GM19372 (cell line): Measurements from ENCODE around the gene GRIA4.

Experiments
- ATAC-seq: cut with Tn5 transposase; IDR thresholded peaks from one replicate; pipeline ENCODE4 v1.9.1; 2021; ENCODE audit warnings: mild to moderate bottlenecking, low read depth, moderate library complexity; ENCODE audit not compliant: unreplicated experiment

Gene GRIA4

DNA sequence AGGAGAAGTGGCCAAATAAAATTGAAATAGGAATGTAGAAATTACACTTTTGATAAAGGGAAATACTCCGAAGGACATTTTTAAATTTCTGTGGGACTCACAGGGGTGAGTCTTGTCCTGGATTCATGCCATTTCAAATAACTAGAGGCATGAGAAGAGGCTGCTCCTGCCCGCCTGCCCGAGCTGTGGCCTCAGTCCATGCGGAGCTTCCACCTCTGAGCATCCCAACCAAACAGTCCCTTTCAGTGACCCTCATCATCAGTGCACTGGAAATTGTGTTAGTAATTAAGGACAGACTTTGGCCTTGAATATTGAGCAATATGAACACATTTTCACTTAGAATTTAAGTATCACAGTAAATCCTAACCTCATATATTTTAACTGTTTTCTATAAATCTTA, 25.6 kb downstream of the GRIA4 start:
- ATAC-seq = no peak

DNA sequence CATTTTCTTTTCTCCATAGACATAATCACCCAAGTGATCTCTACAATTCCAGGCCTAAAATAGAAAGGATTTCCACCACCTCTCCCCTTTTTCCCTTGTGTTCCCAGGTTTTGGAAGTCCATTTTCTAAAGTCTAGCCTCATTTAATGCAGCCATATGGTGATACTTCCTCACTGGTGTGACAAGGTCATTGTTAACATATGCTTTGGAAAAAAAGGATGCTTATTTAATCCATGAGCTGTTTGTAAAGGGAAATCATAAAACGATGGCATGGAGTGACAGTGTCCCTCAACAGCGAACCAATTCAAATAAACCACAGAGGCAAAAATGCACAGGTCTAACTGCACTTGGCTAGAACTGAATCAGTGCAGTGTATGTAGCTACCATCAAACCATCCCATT, 26.6 kb downstream of the GRIA4 start:
- ATAC-seq = no peak

DNA sequence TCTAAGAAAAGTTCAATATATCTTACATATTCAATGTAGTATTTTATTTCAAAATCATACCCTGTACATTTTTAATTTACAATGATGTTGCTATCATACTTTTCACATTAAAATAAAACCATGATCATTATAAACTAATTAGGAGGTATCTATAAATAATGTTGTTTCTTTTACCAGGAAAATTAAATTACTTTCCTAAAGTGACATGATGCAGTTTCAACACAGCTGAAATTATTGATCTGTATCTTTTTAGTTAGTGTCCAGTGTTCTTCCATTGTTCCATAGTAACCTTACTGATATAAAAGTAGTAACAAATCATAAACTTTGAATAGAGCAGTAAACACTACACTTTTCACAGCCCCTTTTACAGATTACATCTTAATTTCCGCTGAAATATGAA, 29.7 kb downstream of the GRIA4 start:
- ATAC-seq = no peak

DNA sequence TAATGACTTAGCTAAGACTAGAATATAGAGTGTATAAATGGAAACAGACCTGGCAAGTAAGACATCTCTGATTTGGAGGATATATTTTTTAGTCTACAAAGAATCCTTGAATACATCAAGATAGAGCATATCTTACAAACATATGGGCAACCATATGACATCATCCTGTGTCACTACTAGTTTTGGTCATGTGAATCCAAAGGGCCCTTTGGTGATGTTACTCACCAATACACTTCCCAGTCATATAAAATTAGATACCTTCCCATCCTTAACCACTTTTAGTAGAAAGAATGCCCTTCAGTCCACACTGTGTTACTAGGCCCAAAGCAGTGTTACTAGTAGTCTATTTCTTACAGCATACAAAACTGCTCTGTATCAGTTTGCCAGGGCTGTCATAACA, 31.6 kb downstream of the GRIA4 start:
- no peak for ATAC-seq

DNA sequence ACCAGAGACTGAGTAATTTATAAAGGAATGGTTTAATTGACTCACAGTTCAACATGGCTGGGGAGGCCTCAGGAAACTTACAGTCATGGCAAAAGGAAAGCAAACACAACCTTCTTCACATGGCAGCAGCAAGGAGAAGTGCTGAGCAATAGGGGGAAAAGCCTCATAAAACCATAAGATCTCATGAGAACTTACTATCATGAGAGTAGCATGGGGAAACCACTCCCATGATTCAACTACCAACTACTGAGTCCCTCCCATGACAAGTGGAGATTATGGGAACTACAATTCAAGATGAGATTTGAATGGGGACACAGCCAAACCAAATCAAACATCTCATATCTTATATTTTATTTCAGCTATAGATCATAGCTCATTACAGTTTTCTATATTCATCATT, 33.0 kb downstream of the GRIA4 start:
- no peak for ATAC-seq

DNA sequence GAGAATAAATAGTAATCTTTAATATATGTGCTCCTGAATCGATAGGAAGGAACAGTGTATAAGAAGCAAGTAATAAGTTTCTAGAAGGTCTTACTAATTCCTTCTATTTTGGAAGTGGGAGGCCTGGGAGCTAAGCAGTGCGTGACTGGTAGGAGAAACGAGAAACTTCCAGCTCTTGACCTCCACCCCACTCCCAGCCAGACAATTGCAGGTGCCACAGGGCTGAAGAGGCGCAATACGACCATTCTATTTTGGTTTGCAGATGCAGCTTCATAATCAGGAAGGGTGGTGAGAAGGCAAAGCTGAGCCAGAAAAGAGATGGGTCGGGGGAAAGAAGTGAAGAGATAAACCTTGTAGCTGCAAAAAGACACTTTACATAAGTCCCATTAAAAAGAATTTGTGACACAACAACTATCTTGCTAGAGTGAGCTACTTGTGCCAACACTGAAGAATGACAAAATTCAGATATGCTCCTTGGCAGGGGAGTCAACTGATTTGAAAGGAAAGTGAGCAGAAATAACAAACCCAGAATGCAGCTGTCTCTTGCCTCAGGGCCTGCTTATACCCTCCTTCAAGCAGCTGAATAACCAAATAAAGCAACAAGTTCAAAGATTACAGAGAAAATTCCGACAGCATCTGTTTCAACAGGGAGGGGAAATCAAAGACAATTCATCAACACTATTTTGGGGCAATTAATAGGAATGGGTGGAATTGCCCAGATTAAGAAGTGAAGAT, 35.1 kb downstream of the GRIA4 start:
- ATAC-seq = no peak

DNA sequence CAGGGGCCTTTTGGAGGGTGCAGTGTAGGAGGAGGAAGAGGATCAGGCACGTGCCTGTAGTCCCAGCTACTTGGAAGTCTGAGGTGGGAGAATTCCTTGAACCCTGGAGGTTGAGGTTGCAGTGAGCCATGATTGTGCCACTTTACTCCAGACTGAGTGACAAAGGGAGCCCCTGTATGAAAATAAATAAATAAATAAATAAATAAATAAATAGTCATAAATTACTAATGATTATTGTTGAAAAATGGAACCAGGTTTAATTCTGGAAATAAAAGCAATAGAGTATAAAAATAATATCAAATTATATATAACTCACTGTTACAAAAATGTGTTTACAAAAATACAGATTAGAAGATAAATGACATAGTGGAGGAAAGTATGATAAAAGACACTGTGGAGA, 37.9 kb downstream of the GRIA4 start:
- ATAC-seq = no peak

DNA sequence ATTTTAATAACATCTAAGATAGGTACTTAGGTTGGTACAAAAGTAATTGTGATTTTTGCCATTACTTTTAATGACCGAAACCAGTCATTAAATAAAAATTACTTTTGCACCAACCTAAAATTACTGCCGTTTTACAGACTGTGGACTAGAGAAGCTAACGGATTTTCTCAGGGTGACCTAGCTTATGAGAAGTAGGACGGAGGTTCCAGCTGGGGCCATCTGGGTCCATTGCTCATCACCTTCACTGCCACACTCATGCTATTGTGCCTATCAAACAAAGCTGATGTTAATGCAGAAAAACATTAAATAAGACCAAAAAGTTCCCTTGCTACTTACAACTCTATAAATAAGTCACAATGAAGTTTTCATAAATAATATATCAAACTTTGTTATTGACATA, 38.9 kb downstream of the GRIA4 start:
- ATAC-seq = no peak

DNA sequence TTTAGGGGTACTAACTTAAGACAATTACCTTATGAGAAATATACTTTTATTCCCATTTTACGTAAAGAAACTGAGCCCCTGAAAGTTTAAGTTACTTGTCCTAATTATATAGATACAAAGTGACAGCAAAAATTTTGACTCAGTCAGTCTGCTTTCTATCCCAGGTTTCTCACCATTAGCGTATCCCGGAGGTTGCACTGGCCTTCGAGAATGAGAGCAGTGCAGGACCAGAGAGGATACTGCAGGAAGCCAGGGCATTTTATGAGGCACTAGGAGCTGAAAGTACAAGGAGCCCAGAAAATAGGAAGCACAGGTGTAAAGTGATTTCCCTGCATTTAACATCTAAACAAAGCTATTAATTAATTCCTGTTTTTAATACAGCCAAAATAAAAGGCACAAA, 55.4 kb downstream of the GRIA4 start:
- no peak for ATAC-seq

DNA sequence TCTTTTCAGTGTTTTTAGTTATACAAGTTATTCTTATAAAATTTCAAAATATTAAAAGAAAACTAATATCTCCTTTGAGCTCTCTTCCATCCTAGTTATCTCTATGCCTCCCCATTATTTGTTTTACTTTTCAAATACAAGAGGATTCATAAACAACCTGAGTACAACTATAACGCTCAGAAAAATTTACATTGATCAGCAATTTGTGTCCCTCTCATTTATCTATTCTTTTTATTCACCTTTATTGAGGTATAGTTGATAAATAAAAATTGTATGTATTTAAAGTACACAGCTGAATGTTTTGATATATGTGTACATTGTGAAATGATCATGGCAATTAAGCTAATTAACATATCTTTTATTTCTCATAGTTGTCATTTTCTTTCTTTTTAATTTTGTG, 57.6 kb downstream of the GRIA4 start:
- ATAC-seq = no peak

DNA sequence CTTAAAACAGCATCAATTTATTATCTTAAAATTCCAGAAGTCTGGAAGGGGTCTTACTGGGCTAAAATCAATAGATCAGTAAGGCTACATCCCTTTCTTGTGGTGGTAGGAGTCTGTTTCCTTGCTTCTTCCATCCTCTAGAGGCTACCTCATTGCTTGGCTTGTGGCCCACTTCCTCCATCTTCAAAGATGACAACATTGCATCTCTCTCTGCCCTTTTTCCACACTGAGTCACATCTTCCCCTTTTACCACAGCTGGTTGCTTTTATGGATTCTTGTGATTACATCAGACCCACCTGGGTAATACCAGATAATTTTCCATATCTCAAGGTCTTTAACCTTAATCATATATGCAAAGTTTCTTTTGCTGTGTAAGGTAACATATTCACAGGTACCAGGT, 60.9 kb downstream of the GRIA4 start:
- ATAC-seq = no peak

DNA sequence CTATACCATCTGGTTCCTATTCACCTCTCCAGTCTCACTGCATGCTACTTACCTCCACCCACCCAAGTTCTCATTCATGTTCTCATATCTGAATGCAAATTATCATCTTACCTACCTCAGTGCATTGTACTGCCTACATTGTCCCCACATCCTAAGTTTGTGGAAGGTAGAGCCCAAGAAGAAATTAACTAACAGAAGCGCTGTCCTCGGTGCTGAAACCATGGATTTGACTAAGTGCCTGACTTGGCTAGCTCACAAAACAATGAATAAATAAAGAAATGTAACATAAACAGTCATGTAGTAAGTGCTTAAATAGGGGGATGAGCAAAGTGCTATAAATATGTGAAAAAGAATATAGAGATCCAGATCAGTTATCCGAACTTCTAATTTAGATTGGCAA, 63.2 kb downstream of the GRIA4 start:
- ATAC-seq = no peak

DNA sequence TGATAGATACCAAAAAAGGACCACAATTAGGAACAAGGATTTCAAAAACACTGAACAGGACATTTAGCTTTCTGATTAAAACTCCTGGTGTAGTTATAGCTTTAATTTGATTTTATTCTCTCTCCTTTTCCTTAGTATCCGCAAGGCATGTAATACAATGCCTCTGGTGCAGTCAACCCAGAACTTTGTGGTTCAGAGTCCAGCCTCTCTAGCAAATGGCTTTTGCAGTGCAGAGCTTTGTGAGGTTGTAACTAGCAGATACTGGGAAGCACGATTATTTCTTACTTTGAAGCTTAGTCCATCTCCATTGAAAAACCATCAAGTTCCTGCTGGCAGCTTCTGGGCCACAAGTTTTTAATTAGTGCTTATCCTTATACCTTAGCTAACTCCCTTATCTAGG, 79.8 kb downstream of the GRIA4 start:
- no peak for ATAC-seq

DNA sequence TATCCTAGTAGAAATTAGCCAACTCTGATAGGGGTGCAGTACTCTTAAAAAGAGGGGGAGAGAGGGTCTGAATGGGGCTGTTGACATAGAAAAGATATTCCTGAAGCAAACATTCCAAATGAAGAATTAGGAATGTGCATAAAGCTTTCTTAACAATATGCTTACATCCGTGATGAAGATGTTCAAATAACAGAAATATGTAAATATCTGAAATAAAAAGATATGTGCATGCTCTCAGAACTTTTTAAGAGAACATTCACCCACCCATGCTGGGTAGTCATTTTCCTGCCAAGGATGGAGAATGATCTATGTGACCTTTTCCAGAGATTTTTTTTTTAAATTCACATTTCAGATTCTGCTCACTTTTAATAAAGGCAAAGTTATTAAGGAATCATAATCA, 80.6 kb downstream of the GRIA4 start:
- no peak for ATAC-seq

DNA sequence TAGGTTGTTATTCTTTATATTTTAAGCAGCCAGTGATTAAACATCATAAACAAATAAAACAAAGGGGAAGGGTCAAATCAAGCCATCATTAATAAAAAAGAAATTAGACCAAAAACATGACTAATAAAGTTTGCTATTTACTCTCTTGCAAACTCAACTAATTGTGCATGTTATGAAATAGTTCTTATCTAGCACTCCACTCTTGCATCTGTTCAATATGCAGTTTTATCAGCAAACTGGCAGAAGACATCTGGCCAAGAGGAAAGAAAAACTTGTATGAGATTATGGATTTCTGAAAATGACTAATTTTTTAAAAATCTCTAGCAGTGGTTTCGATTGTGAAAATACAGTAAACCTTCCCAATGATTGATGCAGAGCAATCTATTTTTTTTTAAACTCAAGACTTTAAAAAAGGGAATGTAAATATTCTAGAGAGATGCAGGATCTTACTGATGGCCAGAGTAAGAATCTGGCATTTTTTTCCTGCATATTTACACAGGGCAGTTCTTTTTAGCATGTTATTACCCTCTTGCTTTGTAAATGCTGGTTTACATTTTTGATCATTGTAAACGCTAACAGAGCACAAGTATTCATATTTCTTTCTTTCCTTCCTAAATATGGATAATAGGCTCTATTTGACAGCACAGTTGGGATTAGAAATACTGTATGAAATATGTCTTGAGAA, 83.3 kb downstream of the GRIA4 start:
- no peak for ATAC-seq

DNA sequence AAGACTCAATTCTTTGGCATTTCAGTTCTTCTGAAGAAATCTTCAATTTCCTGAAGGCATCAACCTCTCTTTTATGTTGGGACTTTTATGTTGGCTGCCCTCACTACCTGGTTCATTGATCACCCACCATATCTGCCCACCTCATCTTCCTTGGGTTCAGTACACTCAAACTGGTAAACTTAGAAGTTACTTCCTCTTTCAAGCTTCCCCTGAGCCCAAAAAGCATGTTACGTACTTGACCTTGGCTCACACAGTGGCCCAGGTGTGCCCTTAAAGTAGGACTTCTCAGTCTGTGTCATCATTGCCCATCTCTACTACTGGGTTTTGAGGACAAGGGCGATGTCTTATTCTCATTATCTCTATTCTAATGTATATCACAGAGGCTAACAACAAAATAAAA, 86.1 kb downstream of the GRIA4 start:
- no peak for ATAC-seq

DNA sequence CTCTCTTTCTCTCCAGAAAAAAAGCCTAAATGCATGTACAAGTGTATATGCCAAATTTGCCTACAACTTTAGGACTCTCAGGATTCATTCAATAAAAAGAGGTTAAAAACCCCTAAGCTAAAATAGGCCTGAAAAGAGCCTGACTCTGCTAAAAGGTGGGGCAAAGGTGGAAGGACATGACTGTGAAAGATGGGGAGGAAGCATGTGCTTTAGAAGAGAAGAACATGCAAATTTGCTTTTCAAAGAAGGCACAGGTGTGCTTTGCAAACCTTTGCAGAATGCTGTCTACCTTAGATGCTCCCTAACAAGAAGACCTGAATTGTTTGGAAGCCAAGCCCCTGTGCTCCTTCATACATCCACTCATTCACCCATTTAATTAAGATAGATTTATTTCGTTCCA, 87.4 kb downstream of the GRIA4 start:
- ATAC-seq = no peak

DNA sequence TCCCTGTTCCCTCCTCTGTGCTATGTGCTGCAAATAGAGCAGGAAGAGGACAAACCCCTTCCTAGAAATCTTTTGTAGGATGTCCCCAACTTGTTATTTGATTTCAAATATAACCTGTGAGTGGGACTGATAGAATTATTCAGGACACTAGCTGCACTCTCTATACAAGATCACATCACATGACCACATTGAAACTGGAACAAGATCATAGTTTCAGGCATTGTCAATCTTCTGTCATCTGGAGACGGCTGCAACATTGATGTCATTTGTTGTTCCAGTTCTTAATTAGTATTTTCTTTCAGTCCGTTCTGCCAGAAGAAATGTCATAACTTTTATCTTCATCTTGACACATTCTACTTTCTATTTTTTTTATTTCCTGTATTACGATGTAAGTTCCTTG, 89.3 kb downstream of the GRIA4 start:
- no peak for ATAC-seq

DNA sequence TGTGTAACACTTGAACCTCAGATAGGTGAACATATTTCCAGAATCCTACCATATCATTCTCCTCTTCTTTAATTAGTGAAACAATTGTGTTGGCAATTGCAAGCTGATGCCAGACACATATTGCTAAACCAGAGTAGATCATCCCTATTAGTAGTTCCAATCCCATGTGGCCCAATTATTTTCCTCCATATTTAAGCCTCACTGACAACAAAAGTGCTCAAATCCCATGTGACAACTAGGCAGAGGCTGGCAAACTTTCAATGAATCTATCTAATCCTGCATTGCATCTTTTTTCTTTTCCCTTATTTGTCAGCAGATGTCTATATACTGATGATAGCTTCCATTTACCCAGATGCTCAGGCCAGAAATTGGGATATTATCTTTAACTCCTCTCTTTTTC, 90.4 kb downstream of the GRIA4 start:
- no peak for ATAC-seq

DNA sequence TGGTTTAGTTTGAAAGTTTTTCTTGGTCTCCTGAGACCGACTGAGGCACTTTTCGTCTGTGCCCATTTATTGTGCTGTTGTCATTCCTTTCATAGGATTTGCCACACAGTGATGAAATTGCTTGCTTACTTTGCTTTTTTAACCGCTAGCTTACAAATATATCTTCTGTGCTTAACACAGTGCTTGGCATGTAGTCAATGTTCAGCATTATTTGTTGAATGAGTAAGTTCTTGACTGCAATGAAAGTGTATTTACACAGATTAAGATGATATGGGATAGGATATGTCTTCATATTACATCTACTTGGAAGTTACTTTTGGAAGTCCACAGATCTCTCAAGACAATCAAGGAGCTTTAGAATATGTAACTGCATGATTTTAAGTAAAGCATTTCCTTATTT, 91.2 kb downstream of the GRIA4 start:
- no peak for ATAC-seq

DNA sequence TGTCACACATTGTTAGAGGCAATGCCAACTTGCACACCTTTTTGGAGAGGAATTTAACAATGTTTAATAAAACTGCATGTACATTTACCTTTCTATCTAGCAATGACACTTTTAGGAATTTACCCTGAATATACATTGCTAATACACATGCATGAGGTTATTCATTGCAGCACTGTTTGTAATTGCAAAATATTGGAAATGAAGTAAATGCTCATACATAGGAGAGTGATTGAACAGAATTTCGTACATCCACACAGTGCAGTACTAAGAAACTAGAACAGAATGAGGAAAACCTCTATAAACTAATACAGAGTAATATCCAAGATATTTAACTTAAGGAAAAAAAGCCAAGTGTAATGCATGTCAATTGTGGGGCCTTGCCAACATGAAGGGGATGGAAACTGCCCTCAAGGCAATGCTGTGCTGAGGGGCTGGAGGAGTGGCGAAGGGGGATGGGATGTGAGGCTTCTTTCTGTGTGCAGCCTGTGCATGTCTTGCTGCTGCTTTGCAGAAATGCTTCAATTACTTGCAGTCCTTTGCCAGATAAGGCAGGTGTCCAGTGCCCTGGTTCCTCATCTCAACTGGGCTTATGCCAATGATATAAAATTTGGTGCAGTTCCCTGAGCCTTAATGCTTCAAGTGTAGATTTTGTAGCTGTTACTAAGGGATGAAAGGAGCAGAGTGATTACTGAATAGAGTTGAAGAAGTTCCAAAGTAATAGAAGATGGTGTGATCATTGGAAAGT, 96.1 kb downstream of the GRIA4 start:
- ATAC-seq = no peak

DNA sequence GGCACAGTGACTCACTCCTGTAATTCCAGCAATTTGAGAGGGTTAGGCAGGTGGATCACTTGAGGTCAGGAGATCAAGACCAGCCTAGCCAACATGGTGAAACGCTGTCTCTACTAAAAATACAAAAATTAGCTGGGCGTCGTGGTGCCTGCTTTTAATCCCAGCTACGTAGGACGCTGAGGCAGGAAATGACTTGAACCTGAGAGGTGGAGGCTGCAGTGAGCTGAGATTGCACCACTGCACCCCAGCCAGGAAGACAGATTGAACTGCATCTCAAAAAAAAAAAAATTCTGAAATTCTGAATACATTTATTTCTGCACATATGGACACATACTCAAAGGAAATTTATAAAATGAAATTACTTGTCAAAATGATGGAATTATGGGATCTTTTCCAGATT, 103.2 kb downstream of the GRIA4 start:
- no peak for ATAC-seq
